Measurements from ENCODE around the gene HNF1B.
"Not testable (repeated sequence)": the region's sequence is repeated elsewhere in the genome, so short reads cannot be mapped to it uniquely, and the experiment has no call there.

The HNF1B gene

GRCh38 chr17:37786481-37786880 is 41.6 kb upstream of the HNF1B start:
- Histone ChIP-seq H3K27ac (ENCODE audit: poor library complexity, severe bottlenecking) (no peak overlapping the region), H3K36me3 (ENCODE audit: low read depth) (no peaks in the 10 kb centered on the region), H3K4me1 (ENCODE audit: insufficient read depth, poor library complexity, severe bottlenecking) (no peaks in the 10 kb centered on the region), H3K4me3 (ENCODE audit: severe bottlenecking) (no peak overlapping the region), H3K9me3 (ENCODE audit: severe bottlenecking) (no peaks in the 10 kb centered on the region), H3K27me3 (ENCODE audit: insufficient read depth, poor library complexity, severe bottlenecking) (no peaks in the 10 kb centered on the region)
- TF ChIP-seq CTCF (IDR thresholded peaks at IDR 0.05; ENCODE audit: poor library complexity, severe bottlenecking), result no peak
- ATAC-seq (ENCODE audit: low read depth) (no peak), DNase-seq (ENCODE audit: low spot score) (no peak)

DNA sequence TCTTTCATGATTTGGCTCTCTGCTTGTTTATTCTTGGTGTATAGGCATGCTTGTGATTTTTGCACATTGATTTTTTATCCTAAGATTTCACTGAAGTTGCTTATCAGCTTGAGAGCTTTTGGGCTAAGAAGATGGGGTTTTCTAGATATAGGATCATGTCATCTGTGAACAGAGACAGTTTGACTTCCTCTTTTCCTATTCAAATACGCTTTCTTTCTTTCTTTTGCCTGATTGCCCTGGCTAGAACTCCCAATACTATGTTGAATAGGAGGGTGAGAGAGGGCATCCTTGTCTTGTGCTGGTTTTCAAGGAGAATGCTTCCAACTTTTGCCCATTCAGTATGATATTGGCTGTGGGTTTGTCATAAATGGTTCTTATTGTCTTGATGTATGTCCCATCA is 37.6 kb upstream of the HNF1B start:
- DNase-seq (ENCODE audit: low spot score); H3K27me3 ChIP-seq (ENCODE audit: insufficient read depth, poor library complexity, severe bottlenecking); ATAC-seq (ENCODE audit: low read depth); H3K27ac ChIP-seq (ENCODE audit: poor library complexity, severe bottlenecking); H3K9me3 ChIP-seq (ENCODE audit: severe bottlenecking); H3K4me1 ChIP-seq (ENCODE audit: insufficient read depth, poor library complexity, severe bottlenecking); H3K36me3 ChIP-seq (ENCODE audit: low read depth); H3K4me3 ChIP-seq (ENCODE audit: severe bottlenecking): not testable (repeated sequence)

- H3K36me3 ChIP-seq (ENCODE audit: low read depth), result no peaks in the 10 kb centered on the region
- H3K27ac ChIP-seq (ENCODE audit: poor library complexity, severe bottlenecking), result no peak overlapping the region
- no peak for ATAC-seq (ENCODE audit: low read depth)
- no peaks in the 10 kb centered on the region for H3K9me3 ChIP-seq (ENCODE audit: severe bottlenecking)
- H3K4me1 ChIP-seq (ENCODE audit: insufficient read depth, poor library complexity, severe bottlenecking), result no peaks in the 10 kb centered on the region
- TF ChIP-seq CTCF (IDR thresholded peaks at IDR 0.05; ENCODE audit: poor library complexity, severe bottlenecking), result no peak
- DNase-seq (ENCODE audit: low spot score), result no peak
- H3K4me3 ChIP-seq (ENCODE audit: severe bottlenecking), result no peak overlapping the region
- no peaks in the 10 kb centered on the region for H3K27me3 ChIP-seq (ENCODE audit: insufficient read depth, poor library complexity, severe bottlenecking)
These were observed 36.6 kb upstream of the HNF1B start for GRCh38 chr17:37781451-37781850.

GRCh38 chr17:37779554-37779953 is 34.7 kb upstream of the HNF1B start:
- Histone ChIP-seq H3K9me3 (ENCODE audit: severe bottlenecking) (no peaks in the 10 kb centered on the region), H3K27ac (ENCODE audit: poor library complexity, severe bottlenecking) (no peak overlapping the region), H3K4me3 (ENCODE audit: severe bottlenecking) (no peak overlapping the region), H3K4me1 (ENCODE audit: insufficient read depth, poor library complexity, severe bottlenecking) (no peaks in the 10 kb centered on the region), H3K36me3 (ENCODE audit: low read depth) (no peaks in the 10 kb centered on the region), H3K27me3 (ENCODE audit: insufficient read depth, poor library complexity, severe bottlenecking) (no peaks in the 10 kb centered on the region)
- no peak for ATAC-seq (ENCODE audit: low read depth)
- no peak for TF ChIP-seq CTCF (IDR thresholded peaks at IDR 0.05; ENCODE audit: poor library complexity, severe bottlenecking)
- no peak for DNase-seq (ENCODE audit: low spot score)

DNA sequence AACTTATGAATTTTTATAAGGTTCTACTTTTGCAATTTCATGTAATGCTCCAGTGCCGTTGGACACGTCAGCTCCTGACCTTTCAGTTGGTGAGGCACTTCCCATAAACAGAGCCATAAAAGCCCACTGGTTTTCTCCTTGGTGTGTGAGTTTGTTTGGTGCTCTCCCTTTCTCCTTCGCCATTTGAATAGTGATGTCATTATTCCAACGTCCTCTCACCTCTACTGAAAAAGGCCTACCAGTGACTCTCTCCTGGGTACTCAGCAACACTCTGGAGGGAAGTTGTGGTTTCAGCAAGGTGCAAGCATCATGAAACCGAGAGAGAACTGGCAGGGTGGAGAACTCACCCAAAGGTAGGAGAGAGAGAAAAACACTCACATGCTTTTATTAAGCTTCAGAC is 29.6 kb upstream of the HNF1B start:
- Histone ChIP-seq H3K9me3 (ENCODE audit: severe bottlenecking) (no peaks in the 10 kb centered on the region), H3K36me3 (ENCODE audit: low read depth) (no peaks in the 10 kb centered on the region), H3K4me1 (ENCODE audit: insufficient read depth, poor library complexity, severe bottlenecking) (no peaks in the 10 kb centered on the region), H3K4me3 (ENCODE audit: severe bottlenecking) (no peak overlapping the region), H3K27ac (ENCODE audit: poor library complexity, severe bottlenecking) (no peak overlapping the region), H3K27me3 (ENCODE audit: insufficient read depth, poor library complexity, severe bottlenecking) (no peaks in the 10 kb centered on the region)
- DNase-seq (ENCODE audit: low spot score), result no peak
- no peak for TF ChIP-seq CTCF (IDR thresholded peaks at IDR 0.05; ENCODE audit: poor library complexity, severe bottlenecking)
- ATAC-seq (ENCODE audit: low read depth), result no peak

All from RWPE2 (cell line).